DND-41 (cell line): ENCODE measurements around the gene B3GNT5.

Source experiments
- EZH2 ChIP-seq: IDR thresholded peaks from 3 replicates; pipeline ENCODE4 v1.6.1; 2012; ENCODE audit warnings: borderline replicate concordance, low read depth, mild to moderate bottlenecking, moderate library complexity, low read length, inconsistent platforms; ENCODE audit not compliant: severe bottlenecking
- TF ChIP-seq, protein P1 (sequence below): IDR thresholded peaks from 2 replicates; pipeline ENCODE4 v1.5.1; 2012; ENCODE audit warnings: borderline replicate concordance, low read length, moderate library complexity, mild to moderate bottlenecking; ENCODE audit not compliant: poor library complexity, severe bottlenecking; ENCODE audit errors: extremely low read depth

DNA sequence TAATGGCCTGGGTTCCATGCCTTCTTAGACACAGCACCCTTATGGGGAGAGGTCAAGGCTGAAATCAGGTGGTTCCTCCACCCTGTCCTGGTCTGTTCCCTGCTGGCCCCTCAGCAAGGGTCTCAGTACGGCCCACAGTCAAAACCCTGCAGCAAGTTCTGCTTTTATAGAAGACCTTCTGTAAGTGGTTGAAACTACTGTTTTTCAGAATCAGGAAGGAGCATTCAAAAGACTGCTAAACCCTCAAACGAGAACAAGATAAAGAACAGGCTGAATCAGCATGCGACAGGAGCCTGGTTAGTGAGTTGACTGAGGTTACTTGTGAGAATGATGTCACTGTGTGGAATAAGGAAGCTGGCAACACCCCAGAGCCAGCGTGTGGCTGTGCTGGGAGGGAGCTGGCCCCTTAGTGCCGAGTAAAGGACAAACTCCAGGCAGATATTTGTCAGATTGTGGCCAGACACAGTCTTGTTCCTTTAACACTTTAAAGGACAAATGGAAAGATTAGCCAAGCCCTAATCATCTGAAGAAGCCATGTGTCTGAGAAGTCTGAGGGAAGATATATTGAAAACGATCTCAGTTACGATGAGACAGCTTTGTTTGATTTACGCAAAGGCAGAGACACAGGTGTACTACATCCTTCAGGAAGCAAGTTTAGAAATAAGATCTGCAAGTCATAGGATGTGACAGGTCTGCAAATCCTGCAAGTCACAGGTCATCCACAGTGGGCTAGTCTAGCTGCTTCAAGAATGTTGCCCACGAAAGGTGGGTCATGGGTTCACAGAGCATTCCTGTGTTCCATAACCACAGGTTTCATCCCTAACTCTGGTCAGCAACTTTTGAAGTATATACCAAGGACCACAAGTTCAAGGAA, 54.0 kb downstream of the B3GNT5 start:
- TF ChIP-seq, protein P1, sequence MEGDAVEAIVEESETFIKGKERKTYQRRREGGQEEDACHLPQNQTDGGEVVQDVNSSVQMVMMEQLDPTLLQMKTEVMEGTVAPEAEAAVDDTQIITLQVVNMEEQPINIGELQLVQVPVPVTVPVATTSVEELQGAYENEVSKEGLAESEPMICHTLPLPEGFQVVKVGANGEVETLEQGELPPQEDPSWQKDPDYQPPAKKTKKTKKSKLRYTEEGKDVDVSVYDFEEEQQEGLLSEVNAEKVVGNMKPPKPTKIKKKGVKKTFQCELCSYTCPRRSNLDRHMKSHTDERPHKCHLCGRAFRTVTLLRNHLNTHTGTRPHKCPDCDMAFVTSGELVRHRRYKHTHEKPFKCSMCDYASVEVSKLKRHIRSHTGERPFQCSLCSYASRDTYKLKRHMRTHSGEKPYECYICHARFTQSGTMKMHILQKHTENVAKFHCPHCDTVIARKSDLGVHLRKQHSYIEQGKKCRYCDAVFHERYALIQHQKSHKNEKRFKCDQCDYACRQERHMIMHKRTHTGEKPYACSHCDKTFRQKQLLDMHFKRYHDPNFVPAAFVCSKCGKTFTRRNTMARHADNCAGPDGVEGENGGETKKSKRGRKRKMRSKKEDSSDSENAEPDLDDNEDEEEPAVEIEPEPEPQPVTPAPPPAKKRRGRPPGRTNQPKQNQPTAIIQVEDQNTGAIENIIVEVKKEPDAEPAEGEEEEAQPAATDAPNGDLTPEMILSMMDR: no peak
- no peak for TF ChIP-seq EZH2
